HG02852 (cell line): ENCODE results near the gene TUFT1.
A peak's percentile ranks its signal among the peaks of the same experiment; 100 is the strongest.

ENCODE experiments used
- ATAC-seq: cut with Tn5 transposase; IDR thresholded peaks from one replicate; pipeline ENCODE4 v1.9.1; 2021; ENCODE audit warnings: mild to moderate bottlenecking, moderate library complexity; ENCODE audit not compliant: unreplicated experiment

The TUFT1 gene, protein sequence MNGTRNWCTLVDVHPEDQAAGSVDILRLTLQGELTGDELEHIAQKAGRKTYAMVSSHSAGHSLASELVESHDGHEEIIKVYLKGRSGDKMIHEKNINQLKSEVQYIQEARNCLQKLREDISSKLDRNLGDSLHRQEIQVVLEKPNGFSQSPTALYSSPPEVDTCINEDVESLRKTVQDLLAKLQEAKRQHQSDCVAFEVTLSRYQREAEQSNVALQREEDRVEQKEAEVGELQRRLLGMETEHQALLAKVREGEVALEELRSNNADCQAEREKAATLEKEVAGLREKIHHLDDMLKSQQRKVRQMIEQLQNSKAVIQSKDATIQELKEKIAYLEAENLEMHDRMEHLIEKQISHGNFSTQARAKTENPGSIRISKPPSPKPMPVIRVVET

DNA sequence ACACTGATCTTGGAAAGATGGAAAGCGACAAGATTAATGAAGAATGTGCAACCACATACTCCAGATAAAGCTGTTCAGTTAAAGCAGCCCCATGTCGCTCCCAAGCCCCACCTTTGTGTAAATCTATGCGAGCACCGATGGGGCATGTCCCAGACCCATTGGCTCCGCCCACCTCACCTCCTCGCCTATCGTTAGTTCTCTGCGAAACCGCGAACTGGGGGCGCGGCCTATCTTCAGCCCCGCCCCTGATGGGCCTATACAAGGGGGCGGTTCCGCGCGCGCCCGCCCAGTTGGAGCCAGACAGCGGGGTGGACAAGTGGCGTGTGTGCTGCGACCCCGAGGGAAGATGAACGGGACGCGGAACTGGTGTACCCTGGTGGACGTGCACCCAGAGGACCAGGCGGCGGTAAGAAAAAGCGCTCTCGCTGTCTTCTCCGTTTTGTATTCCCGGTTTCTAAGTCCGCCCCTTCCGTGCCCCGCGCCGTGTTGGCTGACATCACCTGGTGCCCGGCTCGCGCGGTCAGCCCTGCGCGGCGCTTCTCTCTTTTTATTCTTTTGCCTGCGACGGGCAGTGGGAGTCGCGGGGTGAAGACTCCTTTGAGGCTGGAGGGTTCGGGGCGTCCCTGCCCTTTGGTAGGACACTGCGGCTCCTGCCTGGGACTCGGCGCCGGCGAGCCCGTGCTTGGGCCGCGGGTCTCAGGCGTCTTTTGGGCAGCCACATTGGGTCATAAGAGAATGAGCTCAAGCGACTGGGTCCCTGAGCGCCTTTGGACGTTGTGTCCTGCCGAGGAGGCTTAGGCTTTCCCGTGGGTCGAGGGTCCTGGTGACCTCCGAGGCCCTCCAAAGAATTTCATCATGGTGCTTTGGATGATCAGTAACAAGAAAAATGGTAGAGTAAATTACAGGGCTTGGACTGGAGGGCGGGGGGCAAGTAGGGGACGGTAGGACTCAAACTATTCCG is at the start of gene TUFT1:
TUFT1 (plus strand) TSS at position 289 of the 961 bp plus-strand sequence; CDS start at position 347, 58 bp downstream.
- peak; percentile 95 for ATAC-seq

DNA sequence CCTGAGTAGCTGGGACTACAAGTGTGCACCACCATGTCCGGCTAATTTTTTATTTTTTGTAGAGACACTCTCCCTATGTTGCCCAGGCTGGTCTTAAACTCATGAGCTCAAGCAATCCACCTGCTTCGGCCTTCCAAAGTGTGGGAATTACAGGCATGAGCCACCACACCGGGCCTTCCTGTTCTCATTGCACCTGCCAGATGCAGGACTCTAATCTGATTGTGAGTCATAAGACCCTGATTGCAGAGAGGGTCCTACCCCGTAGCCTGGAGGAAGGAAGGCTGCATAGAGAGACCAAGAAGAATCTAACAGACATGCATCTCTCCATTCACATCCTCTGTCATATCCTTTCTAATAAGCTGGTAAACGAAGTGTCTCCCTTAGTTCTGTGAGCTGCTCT is 48.5 kb upstream of the TUFT1 start:
- ATAC-seq, result no peak

DNA sequence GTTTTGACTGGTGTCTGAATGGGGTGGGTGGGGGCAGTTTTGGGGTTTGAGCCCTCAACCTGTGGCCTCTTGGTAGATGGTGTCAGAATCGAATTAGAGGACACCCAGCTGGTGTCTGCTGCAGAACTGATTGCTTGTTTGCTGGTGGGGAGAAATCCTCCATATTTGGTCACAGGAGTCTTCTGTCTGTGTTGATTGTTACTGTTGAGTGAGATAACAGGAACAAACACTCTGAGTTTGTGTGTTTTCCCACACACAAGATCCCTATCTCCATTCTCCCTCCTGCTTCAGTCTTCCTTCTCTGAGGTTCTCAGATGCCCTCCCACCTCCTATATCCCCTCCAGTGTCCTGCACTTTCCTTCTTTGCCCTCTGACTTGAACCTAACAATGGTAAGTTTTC is 48.0 kb upstream of the TUFT1 start:
- no peak for ATAC-seq

DNA sequence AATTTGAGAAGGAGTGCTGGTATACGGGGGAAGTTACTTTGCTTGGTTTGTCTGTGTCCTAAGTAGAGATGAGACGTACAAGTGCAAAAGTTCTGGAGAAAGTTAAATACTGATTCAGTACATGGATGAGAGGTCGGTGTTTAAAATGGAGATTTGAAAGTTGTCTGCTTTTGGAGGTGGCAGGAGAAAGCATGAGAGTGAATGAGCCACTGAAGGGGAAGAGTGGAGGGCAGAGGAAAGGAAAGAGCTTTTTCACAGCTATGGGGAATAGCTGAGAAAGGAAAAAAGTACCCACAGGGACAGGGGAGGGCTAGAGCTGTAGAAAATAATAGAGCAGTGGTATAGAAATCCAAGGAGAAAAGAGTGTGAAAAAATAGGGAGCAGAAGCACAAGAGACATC is 47.1 kb upstream of the TUFT1 start:
- ATAC-seq, result no peak

DNA sequence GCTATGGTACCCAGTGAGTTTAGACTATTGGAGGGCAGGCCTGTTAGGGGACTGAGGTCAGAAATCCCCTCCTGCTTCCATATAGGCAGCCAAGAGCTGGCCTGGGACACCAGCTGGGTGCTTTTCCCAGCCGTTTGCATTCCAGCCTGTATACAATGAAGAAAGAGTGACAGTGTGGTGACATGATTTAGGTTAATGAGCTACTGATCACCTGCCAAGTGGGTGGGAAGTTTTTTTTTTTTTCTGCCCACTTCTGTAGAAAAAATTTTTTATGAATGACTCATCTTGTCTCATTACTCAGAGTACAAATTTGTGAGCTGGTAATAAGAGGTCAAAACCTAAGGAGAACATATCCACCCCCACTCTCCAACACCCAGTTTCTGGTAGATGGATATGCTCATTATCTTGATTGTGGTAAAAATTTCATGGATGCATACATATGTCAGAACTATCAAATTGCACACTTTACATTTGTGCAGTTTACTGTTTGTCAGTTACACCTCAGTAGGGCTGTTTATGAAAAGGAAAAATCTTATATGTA is 45.3 kb upstream of the TUFT1 start:
- ATAC-seq, result no peak

DNA sequence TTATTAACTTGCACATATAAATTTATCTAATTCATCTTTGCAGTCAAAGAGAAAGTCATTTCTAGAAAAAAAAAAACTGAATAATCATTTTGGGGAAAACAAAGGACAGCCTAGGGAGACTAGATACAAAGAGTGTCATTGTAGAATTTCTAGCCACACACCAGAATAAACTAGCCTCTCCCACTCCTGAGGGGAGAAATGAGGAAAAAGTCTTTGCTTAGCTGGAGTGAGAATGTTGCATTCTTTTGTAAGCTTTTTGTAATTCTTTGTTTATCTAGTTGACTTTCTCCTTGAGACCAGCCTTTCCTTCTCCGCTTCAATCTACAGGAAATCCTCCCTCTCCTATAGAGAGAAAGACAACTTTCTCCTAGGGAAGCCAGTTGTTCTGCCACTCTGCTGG is 44.8 kb upstream of the TUFT1 start:
- no peak for ATAC-seq

DNA sequence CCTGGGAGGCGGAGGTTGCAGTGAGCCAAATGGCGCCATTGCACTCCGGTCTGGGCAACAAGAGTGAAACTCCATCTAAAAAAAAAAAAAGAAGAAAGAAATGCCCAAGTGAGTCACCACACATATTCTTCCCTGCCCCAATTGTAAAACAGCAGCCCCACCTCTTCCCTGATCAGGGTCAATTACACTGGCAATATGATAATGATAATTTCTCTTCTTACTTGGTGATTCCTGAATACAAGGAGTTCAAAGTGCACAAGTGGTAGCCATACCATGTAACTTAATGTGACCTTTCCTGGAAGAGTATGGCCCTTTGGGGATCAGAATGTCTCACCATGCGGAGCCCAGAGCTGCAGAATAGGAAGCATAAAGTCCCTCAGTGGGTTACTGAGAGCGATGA is 40.7 kb upstream of the TUFT1 start:
- no peak for ATAC-seq

DNA sequence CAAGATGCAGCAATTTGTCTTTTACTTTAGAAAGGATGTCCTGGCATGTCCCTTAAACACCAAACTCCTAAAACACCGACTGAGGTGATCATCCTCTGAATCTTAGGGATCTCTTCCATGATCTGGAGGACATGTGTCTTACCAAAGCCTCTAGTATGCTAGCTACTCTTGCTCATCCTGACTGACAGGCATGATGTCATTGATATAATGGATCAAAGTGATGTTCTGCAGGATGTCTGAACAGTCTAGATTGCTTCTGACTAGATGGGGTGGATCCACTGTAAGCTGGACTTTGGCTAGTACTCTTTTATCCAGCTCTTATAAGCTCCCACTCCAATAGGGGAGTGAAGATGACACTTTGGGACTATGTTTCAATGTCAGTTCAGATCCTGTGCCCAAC is 40.2 kb upstream of the TUFT1 start:
- no peak for ATAC-seq

DNA sequence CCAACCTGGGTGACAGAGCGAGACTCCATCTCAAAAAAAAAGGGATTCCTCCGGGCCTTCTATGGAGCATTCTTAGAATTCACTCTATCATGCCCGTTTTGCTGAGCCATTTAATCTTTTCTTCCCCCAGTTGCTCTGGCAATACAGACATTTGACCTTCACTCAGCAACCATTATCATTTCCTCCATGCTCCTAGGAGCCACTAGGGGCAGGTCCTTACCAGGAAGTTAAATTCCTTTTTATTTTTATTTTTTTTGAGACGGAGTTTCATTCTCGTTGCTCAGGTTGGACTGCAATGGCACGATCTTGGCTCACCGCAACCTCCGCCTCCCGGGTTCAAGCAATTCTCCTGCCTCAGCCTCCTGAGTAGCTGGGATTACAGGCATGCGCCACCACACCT is 38.6 kb upstream of the TUFT1 start:
- ATAC-seq, result no peak

DNA sequence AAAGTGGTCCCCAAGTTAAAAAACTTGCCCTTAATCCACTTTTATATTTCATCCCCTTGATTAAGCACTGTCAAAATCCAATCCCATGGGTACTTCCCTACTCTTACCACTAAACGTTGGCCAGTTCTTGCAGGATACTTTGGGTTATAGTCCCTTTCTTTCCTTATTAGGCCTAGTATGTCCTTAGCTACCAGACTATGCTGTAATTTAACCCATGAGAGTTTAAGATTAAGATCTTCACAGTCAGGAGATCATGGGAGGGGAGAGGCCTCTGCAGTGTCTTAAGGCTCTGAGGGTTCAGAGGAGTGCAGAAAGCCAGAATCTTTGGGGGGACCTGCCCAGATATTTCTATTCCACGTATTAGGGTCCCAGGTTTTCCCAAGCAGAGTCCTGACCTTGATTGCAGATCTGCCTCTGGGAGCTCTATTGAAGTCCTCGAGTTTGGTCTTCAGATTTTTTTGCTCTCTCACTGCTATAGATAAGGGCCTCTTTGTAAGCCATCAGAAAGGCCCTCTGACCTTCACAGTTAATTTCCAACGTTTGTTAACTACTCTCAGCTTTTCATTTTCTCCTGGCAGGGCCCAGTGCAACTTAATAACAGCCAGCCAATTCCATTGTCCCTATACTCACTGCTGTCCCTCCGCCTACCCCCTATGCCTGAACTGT is 37.9 kb upstream of the TUFT1 start:
- no peak for ATAC-seq

DNA sequence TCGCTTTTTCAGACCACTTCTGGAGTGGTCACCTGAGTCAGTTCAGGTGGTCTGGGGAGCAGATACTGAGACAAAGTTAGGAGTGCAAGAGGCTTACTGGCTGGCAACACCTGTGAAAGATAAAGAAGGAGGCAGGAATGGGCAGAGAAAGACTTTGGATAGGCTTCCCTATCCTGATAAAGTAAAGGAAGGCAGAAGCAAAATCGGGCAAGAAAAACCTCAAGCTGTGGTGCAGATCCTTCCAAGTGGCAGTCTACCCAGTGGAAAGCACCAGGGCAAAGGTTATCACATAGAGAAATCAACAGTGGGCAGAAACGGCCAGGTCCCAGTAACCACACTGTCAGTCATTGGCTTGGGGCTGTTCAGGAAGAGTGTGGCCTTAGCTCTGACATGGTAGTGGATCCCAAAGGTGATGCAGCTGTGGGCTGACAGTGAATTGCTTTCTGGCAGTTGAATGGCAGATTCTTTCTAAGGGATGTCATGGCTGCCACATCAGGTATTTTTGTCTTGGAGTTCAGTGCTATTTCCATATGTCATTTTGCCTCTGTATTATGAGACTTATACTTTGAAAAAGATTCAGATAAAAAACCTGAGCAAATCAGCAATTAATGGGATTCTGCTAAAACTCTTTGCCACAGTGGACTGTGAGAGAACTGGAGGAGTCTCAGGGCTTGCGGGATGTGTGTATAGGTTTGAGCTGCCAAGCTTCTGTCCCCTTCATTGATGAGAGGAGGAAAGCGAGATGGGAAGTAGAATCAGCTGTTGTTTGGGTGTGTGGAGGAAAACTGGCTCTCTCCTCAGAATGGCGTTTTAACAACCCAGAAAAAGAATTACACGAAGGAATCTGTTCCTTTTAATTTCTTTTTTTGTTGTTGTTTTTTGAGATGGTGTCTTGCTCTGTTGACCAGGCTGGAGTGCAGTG is 37.0 kb upstream of the TUFT1 start:
- ATAC-seq, result no peak

DNA sequence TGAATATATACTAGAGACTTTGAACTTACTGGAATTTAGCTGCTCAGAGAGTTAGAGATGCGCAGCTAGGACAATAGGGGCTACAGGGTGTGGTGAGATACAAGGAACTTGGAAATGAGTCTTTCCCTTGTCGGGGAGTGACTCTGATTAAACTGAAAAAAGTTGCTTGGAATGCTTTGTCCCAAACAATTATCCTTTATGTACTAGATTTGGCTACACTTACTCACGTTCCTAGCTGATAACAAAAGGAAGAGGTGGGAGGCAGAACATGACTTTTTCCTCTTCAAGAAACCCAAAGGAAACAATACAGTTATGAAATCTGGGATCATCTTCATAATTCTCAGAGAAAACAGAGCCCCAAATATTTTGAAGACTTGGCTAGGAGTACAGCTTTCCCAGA is 35.9 kb upstream of the TUFT1 start:
- no peak for ATAC-seq

DNA sequence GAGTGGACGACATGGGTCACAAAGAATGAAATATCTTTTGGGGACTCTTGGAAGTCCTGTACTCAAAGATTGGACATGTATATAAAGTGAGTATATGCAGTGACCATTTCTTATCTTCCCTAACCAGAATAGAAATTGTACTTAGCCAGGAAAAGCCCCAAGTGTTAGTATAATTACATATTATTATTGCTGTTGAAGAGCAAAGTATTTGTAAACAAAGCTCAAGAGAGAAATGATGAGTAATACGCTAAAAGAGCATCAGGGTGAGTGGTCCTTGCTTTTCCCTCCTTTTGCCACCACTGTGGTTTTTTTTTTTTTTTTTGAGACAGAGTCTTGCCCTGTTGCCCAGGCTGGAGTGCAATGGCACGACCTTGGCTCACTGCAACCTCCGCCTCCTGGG is 35.4 kb upstream of the TUFT1 start:
- no peak for ATAC-seq

DNA sequence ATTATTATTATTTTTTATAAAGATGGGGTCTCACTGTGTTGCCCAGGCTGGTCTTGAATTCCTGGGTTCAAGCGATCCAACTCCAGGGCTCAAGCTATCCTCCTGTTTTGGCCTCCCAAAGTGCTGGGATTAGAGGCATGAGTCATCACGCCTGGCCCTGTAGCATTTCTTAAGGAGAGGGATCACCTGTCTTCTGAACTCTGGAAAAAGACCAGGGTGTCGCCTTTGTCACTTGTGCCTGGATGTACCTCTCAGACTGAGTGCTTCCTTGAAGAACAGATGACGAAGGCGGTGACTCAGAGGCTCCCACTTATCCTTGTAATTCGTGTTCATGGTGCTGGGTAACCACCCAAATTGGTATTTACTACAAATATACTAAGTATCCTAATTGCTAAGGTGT is 31.3 kb upstream of the TUFT1 start:
- ATAC-seq, result no peak

DNA sequence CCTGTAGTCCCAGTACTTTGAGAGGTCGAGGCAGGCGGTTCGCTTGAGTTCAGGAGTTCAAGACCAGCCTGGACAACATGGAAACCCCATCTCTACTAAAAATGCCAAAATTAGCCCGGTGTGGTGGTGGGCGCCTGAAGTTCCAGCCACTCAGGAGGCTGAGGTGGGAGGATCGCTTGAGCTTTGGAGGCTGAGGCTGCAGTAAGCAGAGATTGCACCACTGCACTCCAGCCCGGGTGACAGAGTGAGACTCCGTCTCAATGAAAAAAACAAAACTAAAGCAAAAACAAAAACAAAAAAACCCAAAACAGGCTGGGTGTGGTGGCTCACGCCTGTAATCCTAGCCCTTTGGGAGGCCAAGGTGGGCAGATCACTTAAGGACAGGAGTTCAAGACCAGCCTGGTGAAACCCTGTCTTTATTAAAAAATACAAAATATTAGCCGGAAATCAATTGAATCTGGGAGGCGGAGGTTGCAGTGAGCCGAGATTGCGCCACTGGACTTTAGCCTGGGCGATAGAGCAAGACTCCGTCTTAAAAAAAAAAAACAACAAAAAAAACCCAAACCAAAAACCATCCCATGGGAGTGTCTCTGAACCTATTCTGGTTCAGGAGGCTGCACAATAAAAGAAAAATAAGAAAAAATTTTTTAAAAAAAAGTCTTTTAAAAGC is 30.6 kb upstream of the TUFT1 start:
- no peak for ATAC-seq

DNA sequence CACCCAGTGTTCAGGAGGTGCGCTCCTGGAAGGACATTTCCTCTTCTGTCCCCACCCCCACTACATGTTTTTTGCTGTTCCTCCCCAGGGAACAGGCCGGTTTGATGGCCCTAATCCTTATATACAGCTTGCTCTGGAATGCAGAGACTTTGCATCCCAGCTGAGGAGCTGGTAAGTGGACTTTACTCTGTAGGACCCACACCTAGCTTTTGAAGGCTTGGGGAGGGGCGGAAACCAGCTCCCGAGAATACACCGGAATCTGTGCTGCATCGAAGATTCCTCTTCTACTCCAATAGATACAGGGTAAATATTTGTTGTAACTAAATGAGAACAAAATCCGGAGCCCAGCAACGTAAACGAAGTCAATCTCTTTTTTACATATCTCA is 30.1 kb upstream of the TUFT1 start:
- no peak for ATAC-seq

DNA sequence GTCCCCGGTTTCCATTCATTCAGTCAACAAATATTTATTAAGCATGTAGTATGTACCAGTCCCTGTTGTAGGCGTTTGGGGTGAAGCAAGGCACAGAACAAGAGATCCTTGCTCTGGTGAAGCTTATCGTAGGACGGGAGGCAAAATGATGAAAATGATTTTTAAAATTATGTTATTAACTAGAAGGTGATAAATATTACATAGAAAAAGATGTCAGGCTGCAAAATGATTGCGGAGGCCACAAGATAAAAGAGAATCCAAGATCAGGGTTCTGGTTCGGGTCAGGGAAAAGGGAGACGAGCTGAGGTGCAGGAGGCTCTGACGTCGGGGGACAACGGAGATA is 29.5 kb upstream of the TUFT1 start:
- no peak for ATAC-seq

DNA sequence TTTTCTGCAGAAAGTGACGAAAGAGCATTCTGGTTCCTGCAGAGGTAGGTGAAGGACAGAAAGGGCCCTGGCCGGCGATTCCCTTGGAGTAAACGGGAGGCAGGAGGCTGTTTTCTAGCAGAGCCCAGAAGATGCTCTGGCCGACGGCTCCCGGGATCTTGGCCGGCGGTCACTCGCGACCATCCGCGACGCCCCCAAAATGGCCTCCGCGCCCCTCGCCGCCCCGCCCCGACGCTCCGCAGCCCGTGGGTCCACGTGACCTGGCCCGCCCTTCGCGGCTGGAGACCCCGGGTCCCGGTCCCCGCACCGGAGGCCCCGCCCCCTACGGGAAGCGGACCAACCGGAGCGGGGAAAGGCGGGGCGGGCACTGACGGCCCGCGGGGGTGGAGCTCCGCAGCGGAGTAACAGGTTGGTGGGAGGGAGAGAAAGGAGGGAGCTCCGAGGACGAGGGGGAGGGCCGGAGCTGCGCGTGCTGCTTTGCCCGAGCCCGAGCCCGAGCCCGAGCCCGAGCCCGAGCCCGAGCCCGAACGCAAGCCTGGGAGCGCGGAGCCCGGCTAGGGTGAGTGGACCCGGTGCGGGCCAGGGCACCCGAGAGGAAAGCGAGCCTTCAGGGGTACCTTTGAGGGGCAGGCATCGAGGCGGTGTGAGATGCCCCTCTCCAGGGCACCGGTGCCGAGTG is 29.0 kb upstream of the TUFT1 start, which contains the start of gene CGN:
CGN (plus strand) TSS at position 431 of the 679 bp plus-strand sequence. CDS start 7,133 bp downstream, outside the sequence.
- ATAC-seq, result peak; percentile 81

DNA sequence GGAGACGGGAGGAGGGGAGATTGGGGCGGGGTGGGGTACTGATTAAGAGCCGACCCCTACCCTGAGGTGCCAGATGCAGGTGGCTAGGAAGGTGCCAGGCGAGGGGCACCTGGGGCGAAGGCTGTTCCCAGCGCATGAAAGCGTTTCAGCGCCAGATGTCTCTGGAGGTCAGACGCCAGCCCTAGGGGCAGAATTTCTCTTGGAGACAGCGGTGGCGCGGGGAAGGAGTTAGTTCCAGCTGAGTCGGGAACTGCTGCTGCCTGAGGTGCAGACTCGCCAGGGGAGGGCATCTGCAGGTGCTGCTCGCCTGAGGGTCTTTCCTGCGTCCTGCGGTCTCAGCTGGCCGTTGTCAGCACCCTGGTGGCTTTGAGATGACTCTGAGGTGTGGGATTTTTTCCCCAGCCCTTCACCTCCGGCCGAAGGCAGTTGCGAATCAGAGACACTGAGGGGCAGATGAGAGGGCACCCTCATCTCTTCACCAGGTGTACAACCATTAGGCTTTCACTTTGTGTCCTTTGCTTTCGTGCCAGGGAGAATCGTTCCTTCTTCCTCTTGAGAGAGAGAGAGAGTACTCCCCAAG is 28.4 kb upstream of the TUFT1 start:
- ATAC-seq, result peak; percentile 6
